Left lung (tissue), 10 donors: Measurements from ENCODE around the gene DCLK2. TPM values are rescaled to one million over a fixed set of nuclear protein-coding genes. Genes with fewer than 3 reads are reported as not detected.

Source experiments
- ATAC-seq: fragments of 200-7000 bp; cut with Tn5 transposase; one replicate; pipeline ENCODE4 v1.9.1; 2020; ENCODE audit warnings: moderate library complexity
- DNase-seq, 4 donors: peaks; one replicate each; pipeline ENCODE4 v3.0.0-alpha.2; 2013 to 2020
- H3K27ac ChIP-seq, 2 donors: fragments of 200-600 bp; sonication (generic) in 1 of 2; one replicate each; pipeline versions ENCODE4 v1.5.0 to v1.8.0; 2020 to 2021
- H3K27me3 ChIP-seq, 2 donors: fragments of 200-600 bp; sonication (generic) in 1 of 2; one replicate each; pipeline versions ENCODE4 v1.5.0 to v1.8.0; 2020 to 2021
- H3K36me3 ChIP-seq, 2 donors: fragments of 200-600 bp; sonication (generic) in 1 of 2; one replicate each; pipeline versions ENCODE4 v1.5.0 to v1.8.0; 2020 to 2021
- H3K4me1 ChIP-seq, 2 donors: fragments of 200-600 bp; one replicate each; pipeline ENCODE4 v1.8.0; 2021
- H3K4me3 ChIP-seq, 2 donors: fragments of 200-600 bp; sonication (generic) in 1 of 2; one replicate each; pipeline versions ENCODE4 v1.5.0 to v1.8.0; 2020 to 2021; ENCODE audit warnings: mild to moderate bottlenecking in 1 of 2
- H3K9me3 ChIP-seq, 2 donors: fragments of 200-600 bp; sonication (generic) in 1 of 2; one replicate each; pipeline versions ENCODE4 v1.5.0 to v1.8.0; 2020 to 2021
- intact Hi-C, 2 donors: fragments of 100-400 bp; cut with DNase I; formaldehyde crosslinking; loops; one replicate each; pipeline versions ENCODE4 v1.11.2 to v1.14.2; 2022
- polyA plus RNA-seq, 6 donors: library from polyadenylated mRNA; unstranded; fragments of 120-200 nt; gene quantifications; one replicate each; pipeline ENCODE4 v1.2.1, GENCODE V29; 2013; ENCODE audit not compliant: insufficient read length in 6 of 6
- total RNA-seq, 2 donors: library from RNA; stranded (reverse); fragmentation: NEBNext Ultra II Directional; extraction: Animal tissue kit (Norgen Biotek cat#: 25700); gene quantifications; one replicate each; pipeline ENCODE4 v1.2.1, GENCODE V29; 2021
- TF ChIP-seq, protein P1 (sequence below), 2 donors: fragments of 200-600 bp; sonication (generic) in 1 of 2; IDR thresholded peaks; one replicate each; pipeline versions ENCODE4 v1.5.0 to v1.8.0; 2021; ENCODE audit warnings: antibody characterized with exemption in 2 of 2
- donor health status: DM: no; HTN: yes; CAD: no.
- donor health status: DM: no; HTN: no; CAD: no.

DCLK2 gene
- total and polyA plus RNA-seq, 8 donors = 2.6 to 12.9 (median 11.5) TPM

DNA sequence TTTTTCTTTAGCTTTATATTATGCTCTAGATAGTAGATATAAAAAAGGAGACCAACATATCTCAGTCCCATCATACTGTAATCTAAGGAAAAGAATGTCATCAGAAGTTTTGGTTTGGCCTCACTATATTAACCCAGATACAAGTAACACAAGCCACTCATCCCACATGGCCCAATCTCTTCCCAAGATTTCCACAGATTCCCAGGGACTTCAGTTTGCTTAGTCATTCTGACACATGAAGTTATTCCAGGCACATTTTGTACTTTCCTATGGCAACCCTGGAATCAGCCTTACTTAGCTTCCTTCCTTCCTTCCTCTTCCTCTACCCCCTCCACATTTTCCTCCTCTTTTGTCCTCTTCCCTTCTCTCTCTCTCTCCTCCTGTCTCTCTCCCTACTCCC, 21.7 kb upstream of the DCLK2 start:
- TF ChIP-seq, protein P1, sequence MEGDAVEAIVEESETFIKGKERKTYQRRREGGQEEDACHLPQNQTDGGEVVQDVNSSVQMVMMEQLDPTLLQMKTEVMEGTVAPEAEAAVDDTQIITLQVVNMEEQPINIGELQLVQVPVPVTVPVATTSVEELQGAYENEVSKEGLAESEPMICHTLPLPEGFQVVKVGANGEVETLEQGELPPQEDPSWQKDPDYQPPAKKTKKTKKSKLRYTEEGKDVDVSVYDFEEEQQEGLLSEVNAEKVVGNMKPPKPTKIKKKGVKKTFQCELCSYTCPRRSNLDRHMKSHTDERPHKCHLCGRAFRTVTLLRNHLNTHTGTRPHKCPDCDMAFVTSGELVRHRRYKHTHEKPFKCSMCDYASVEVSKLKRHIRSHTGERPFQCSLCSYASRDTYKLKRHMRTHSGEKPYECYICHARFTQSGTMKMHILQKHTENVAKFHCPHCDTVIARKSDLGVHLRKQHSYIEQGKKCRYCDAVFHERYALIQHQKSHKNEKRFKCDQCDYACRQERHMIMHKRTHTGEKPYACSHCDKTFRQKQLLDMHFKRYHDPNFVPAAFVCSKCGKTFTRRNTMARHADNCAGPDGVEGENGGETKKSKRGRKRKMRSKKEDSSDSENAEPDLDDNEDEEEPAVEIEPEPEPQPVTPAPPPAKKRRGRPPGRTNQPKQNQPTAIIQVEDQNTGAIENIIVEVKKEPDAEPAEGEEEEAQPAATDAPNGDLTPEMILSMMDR (IDR thresholded peaks at IDR 0.05) = no peak
- Histone ChIP-seq H3K4me3 (no peak overlapping the region), H3K27me3 (no peaks in the 10 kb centered on the region), H3K36me3 (no peaks in the 10 kb centered on the region), H3K27ac (no peak overlapping the region), H3K9me3 (peaks cover 0 to 8% of the 10 kb centered on the region in 2 donors), H3K4me1 (no peaks in the 10 kb centered on the region)
- DNase-seq (no peak), ATAC-seq (no peak)
- intact Hi-C loops = no loop called here

DNA sequence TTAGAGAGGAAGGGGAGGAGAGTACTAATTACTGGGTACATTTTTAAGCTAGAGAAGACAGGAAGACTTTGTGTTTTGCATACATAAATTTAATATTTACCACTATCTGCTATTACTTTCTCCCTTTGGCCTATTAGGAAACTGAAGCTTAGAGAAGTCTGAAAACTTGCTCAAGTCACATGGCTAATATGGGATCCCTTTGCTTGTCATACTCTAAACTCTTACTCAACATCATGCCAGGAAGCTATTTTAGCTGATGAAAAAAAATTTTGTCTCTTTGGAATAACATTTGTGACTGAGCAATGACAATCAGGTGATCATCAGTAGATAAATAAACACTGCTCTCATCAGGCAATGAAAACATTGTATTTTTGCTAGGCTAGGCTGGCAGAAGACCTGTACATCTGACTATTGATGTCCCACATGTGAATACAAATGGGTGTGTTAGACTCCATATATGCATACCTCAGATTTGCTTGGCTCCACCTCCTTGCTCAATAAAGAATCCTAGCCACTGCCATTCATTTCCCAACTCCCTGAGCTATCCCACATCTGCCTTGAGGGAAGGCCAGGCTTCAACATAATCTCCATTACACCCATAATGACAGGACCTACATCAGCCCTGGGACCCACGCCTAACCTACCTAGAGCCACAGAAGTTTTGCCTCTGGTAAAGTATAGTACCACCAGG, 17.0 kb upstream of the DCLK2 start:
- intact Hi-C loops = no loop called here
- no peaks in the 10 kb centered on the region for H3K36me3 ChIP-seq
- ATAC-seq (no peak), DNase-seq (no peak)
- no peaks in the 10 kb centered on the region for H3K4me1 ChIP-seq
- H3K9me3 ChIP-seq = no peaks in the 10 kb centered on the region
- no peak overlapping the region for H3K4me3 ChIP-seq
- no peak overlapping the region for H3K27ac ChIP-seq
- H3K27me3 ChIP-seq = no peaks in the 10 kb centered on the region
- TF ChIP-seq, protein P1 (IDR thresholded peaks at IDR 0.05) = no peak

DNA sequence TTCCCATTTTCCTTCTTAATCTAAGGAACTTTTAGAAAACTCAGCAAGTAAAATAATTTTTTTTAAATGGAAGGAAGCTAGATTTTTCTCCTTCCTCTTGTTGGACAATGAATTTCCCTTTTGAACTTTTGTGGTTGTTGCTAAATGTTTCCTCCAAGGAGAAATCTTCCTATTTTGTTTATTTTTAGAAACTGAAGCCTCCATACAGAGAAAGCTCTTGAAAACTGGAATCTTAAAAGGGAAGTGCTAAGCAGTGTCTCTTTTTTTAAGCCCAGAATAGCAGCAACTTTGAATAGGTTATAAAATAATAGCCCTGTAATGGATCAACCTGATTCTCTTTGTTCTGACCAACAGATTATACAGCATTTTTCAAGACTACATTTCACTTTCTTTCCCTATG, 15.1 kb upstream of the DCLK2 start:
- DNase-seq (no peak), ATAC-seq (no peak)
- Histone ChIP-seq H3K27ac (no peak overlapping the region), H3K9me3 (no peaks in the 10 kb centered on the region), H3K4me1 (no peaks in the 10 kb centered on the region), H3K36me3 (no peaks in the 10 kb centered on the region), H3K27me3 (no peaks in the 10 kb centered on the region), H3K4me3 (no peak overlapping the region)
- TF ChIP-seq, protein P1 (IDR thresholded peaks at IDR 0.05) = no peak
- intact Hi-C loops = no loop called here

DNA sequence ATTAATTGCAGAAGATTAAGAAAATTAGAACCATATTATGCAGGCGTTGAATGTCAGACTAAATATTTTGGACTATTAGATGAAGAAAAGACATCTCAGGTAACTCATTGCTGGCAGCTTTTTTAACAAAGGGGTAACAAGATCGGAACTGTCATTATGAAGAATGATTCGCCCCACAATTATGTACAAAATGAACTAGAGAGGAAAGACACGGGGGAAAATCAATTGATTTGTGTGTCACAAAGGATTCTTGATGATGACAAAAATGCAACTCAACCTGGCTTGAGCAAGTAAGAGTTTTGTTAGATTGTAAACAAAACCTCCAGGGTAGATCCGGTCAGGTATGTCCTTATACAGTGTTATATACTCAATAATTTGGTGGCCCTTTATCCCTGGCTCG, 12.5 kb upstream of the DCLK2 start:
- DNase-seq (no peak), ATAC-seq (no peak)
- intact Hi-C loops = no loop called here
- Histone ChIP-seq H3K4me1 (no peaks in the 10 kb centered on the region), H3K27me3 (no peaks in the 10 kb centered on the region), H3K9me3 (no peaks in the 10 kb centered on the region), H3K4me3 (no peak overlapping the region), H3K27ac (no peak overlapping the region), H3K36me3 (no peaks in the 10 kb centered on the region)
- TF ChIP-seq, protein P1 (IDR thresholded peaks at IDR 0.05) = no peak

DNA sequence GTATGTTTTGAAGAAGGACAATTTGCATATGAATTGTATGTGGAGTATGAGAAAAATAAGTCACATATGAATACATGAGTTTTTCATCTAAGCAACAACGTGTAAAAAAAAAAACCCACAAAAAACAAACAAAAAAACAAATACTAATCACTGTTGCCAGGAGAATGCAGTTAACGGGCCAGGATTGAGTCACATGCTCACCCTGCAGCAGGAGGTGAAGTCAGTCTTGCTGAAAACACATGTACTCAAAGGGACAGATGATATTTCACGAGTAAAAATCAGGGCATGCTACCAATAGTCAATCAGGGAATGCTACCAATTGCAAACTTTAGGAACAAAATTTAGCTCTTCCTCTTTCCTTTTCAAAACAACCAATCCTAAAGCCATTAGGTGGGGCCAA, 10.4 kb upstream of the DCLK2 start:
- Histone ChIP-seq H3K27me3 (no peaks in the 10 kb centered on the region), H3K4me1 (no peaks in the 10 kb centered on the region), H3K27ac (no peak overlapping the region), H3K36me3 (no peaks in the 10 kb centered on the region), H3K4me3 (no peak overlapping the region), H3K9me3 (no peaks in the 10 kb centered on the region)
- no peak for DNase-seq
- intact Hi-C loops = no loop called here
- no peak for ATAC-seq
- TF ChIP-seq, protein P1 (IDR thresholded peaks at IDR 0.05) = no peak
